COLO668 (cell line): ENCODE measurements around the gene C10orf90.
"Not testable (repeated sequence)": the region's sequence is repeated elsewhere in the genome, so short reads cannot be mapped to it uniquely, and the experiment has no call there.

Source experiments
- DNase-seq: peaks from one replicate; lab custom pipeline; 2025; ENCODE audit not compliant: unreplicated experiment; lab: John Stamatoyannopoulos, UW

Gene C10orf90

GRCh38 chr10:126550586-126550985 lies 119.9 kb downstream of the C10orf90 start:
- DNase-seq: not testable (repeated sequence)

GRCh38 chr10:126549344-126549743 lies 121.1 kb downstream of the C10orf90 start:
- no peak for DNase-seq

- no peak for DNase-seq
Observed at GRCh38 chr10:126544565-126544964, 125.9 kb downstream of the C10orf90 start.

GRCh38 chr10:126538439-126539135 lies 131.9 kb downstream of the C10orf90 start:
- DNase-seq: no peak

- no peak for DNase-seq
Observed at GRCh38 chr10:126536656-126537055, 133.8 kb downstream of the C10orf90 start.

- DNase-seq: no peak
Observed at GRCh38 chr10:126536148-126536547, 134.3 kb downstream of the C10orf90 start.

GRCh38 chr10:126533644-126534043 lies 136.8 kb downstream of the C10orf90 start:
- no peak for DNase-seq

- DNase-seq: no peak
Observed at GRCh38 chr10:126528315-126528835, 142.1 kb downstream of the C10orf90 start.

GRCh38 chr10:126527645-126528314 lies 142.7 kb downstream of the C10orf90 start:
- DNase-seq: no peak

- no peak for DNase-seq
Observed at GRCh38 chr10:126525326-126525725, 145.2 kb downstream of the C10orf90 start.

GRCh38 chr10:126524526-126524925 lies 146.0 kb downstream of the C10orf90 start:
- no peak for DNase-seq

GRCh38 chr10:126523071-126523470 lies 147.4 kb downstream of the C10orf90 start:
- no peak for DNase-seq

GRCh38 chr10:126521399-126521798 lies 149.1 kb downstream of the C10orf90 start:
- no peak for DNase-seq

GRCh38 chr10:126520751-126521317 lies 149.7 kb downstream of the C10orf90 start:
- no peak for DNase-seq

GRCh38 chr10:126519992-126520391 lies 150.5 kb downstream of the C10orf90 start:
- no peak for DNase-seq

GRCh38 chr10:126519185-126519584 lies 151.3 kb downstream of the C10orf90 start:
- no peak for DNase-seq

GRCh38 chr10:126518218-126519080 lies 152.0 kb downstream of the C10orf90 start:
- no peak for DNase-seq

- no peak for DNase-seq
Observed at GRCh38 chr10:126516515-126516914, 154.0 kb downstream of the C10orf90 start.

GRCh38 chr10:126511917-126512479 lies 158.5 kb downstream of the C10orf90 start:
- no peak for DNase-seq

- no peak for DNase-seq
Observed at GRCh38 chr10:126509182-126509581, 161.3 kb downstream of the C10orf90 start.

- DNase-seq: no peak
Observed at GRCh38 chr10:126508535-126509040, 161.9 kb downstream of the C10orf90 start.
